Measurements from ENCODE around the gene INAFM2.

INAFM2 gene

GRCh38 chr15:40342416-40343320 lies 19.2 kb downstream of the INAFM2 start:
- no peak overlapping the region for H3K4me3 ChIP-seq (ENCODE audit: low read depth, low read length)

GRCh38 chr15:40343512-40343911 lies 20.0 kb downstream of the INAFM2 start:
- no peak overlapping the region for H3K4me3 ChIP-seq (ENCODE audit: low read depth, low read length)

- no peak overlapping the region for H3K4me3 ChIP-seq (ENCODE audit: low read depth, low read length)
Measured at GRCh38 chr15:40344217-40344616, 20.7 kb downstream of the INAFM2 start.

- H3K4me3 ChIP-seq (ENCODE audit: low read depth, low read length) = no peak overlapping the region
Measured at GRCh38 chr15:40344631-40345120, 21.2 kb downstream of the INAFM2 start.

GRCh38 chr15:40345225-40345866 lies 21.9 kb downstream of the INAFM2 start:
- no peak overlapping the region for H3K4me3 ChIP-seq (ENCODE audit: low read depth, low read length)

- H3K4me3 ChIP-seq (ENCODE audit: low read depth, low read length) = no peak overlapping the region
Measured at GRCh38 chr15:40345867-40346578, 22.5 kb downstream of the INAFM2 start.

GRCh38 chr15:40346579-40347558 lies 23.4 kb downstream of the INAFM2 start:
- no peak overlapping the region for H3K4me3 ChIP-seq (ENCODE audit: low read depth, low read length)

GRCh38 chr15:40347559-40348473 lies 24.3 kb downstream of the INAFM2 start:
- no peak overlapping the region for H3K4me3 ChIP-seq (ENCODE audit: low read depth, low read length)

GRCh38 chr15:40348474-40348870 lies 25.0 kb downstream of the INAFM2 start:
- H3K4me3 ChIP-seq (ENCODE audit: low read depth, low read length) = no peak overlapping the region

GRCh38 chr15:40349163-40349562 lies 25.7 kb downstream of the INAFM2 start:
- no peak overlapping the region for H3K4me3 ChIP-seq (ENCODE audit: low read depth, low read length)

- H3K4me3 ChIP-seq (ENCODE audit: low read depth, low read length) = no peak overlapping the region
Measured at GRCh38 chr15:40352281-40352901, 28.9 kb downstream of the INAFM2 start.

GRCh38 chr15:40353697-40354096 lies 30.2 kb downstream of the INAFM2 start:
- H3K4me3 ChIP-seq (ENCODE audit: low read depth, low read length) = no peak overlapping the region

- no peak overlapping the region for H3K4me3 ChIP-seq (ENCODE audit: low read depth, low read length)
Measured at GRCh38 chr15:40354408-40355171, 31.1 kb downstream of the INAFM2 start.

- H3K4me3 ChIP-seq (ENCODE audit: low read depth, low read length) = no peak overlapping the region
Measured at GRCh38 chr15:40355976-40356585, 32.6 kb downstream of the INAFM2 start.

- H3K4me3 ChIP-seq (ENCODE audit: low read depth, low read length) = no peak overlapping the region
Measured at GRCh38 chr15:40357246-40357645, 33.8 kb downstream of the INAFM2 start.

GRCh38 chr15:40357723-40358470 lies 34.4 kb downstream of the INAFM2 start, which contains the start of gene DISP2:
TSS of gene DISP2 (plus strand) at chr15:40358219. CDS start at chr15:40358322, 103 bp downstream.
- H3K4me3 ChIP-seq (ENCODE audit: low read depth, low read length) = peak within 1 kb of the TSS; percentile 43
